ENCODE measurements around the gene CFP.
"Not testable (repeated sequence)": the region's sequence is repeated elsewhere in the genome, so short reads cannot be mapped to it uniquely, and the experiment has no call there.

Gene CFP

GRCh38 chrX:47637546-47638195, 7.9 kb upstream of the CFP start:
- DNase-seq: peak; percentile 34

GRCh38 chrX:47634871-47635575, 5.3 kb upstream of the CFP start:
- peak; percentile 12 for DNase-seq

- no peak for DNase-seq
These were observed 4.2 kb upstream of the CFP start for GRCh38 chrX:47633689-47634590.

GRCh38 chrX:47632666-47633065, 2.9 kb upstream of the CFP start:
- DNase-seq: no peak

GRCh38 chrX:47631676-47632075, 1.9 kb upstream of the CFP start:
- DNase-seq: no peak

- no peak for DNase-seq
These were observed 748 bp downstream of the CFP start for GRCh38 chrX:47628982-47629381.

- DNase-seq: no peak
These were observed 4.4 kb downstream of the CFP start for GRCh38 chrX:47625365-47625764.

- DNase-seq: peak; percentile 37
These were observed 6.1 kb downstream of the CFP start for GRCh38 chrX:47623540-47624027.

GRCh38 chrX:47621851-47622250, 7.9 kb downstream of the CFP start:
- DNase-seq: no peak

GRCh38 chrX:47620303-47620685, 9.4 kb downstream of the CFP start:
- DNase-seq: no peak

- DNase-seq: peak; percentile 80
These were observed 10.0 kb downstream of the CFP start, which contains the start of gene SYN1 for GRCh38 chrX:47619486-47620302. Gene SYN1 (minus strand): TSS chrX:47619857. CDS start chrX:47619728, 129 bp downstream.

- no peak for DNase-seq
These were observed 10.7 kb downstream of the CFP start for GRCh38 chrX:47618923-47619485.

GRCh38 chrX:47614618-47615017, 15.1 kb downstream of the CFP start:
- no peak for DNase-seq

GRCh38 chrX:47613082-47613481, 16.6 kb downstream of the CFP start:
- DNase-seq: no peak

- DNase-seq: no peak
These were observed 17.3 kb downstream of the CFP start for GRCh38 chrX:47612418-47612817.

GRCh38 chrX:47611926-47612325, 17.8 kb downstream of the CFP start:
- no peak for DNase-seq

- DNase-seq: no peak
These were observed 18.2 kb downstream of the CFP start for GRCh38 chrX:47611489-47611888.

GRCh38 chrX:47610511-47610910, 19.2 kb downstream of the CFP start:
- no peak for DNase-seq

GRCh38 chrX:47608130-47608810, 21.5 kb downstream of the CFP start:
- DNase-seq: no peak

GRCh38 chrX:47607091-47607490, 22.6 kb downstream of the CFP start:
- DNase-seq: no peak

GRCh38 chrX:47605024-47605423, 24.7 kb downstream of the CFP start:
- no peak for DNase-seq

- not testable (repeated sequence) for DNase-seq
These were observed 26.6 kb downstream of the CFP start for GRCh38 chrX:47603125-47603524.

Measured in activated naive CD4-positive, alpha-beta T cell treated with Interleukin-2 at 50 U/mL for 16 hours (primary cell).